ENCODE measurements around the gene PRR36.

The PRR36 gene

GRCh38 chr19:7902796-7903243 lies 28.6 kb upstream of the PRR36 start:
- DNase-seq (ENCODE audit: low read depth), result no peak
- TF ChIP-seq CTCF (IDR thresholded peaks at IDR 0.05; ENCODE audit: control insufficient read depth, insufficient read depth, low read depth, low read length, missing control alignments), result no peak

GRCh38 chr19:7901337-7901736 lies 27.1 kb upstream of the PRR36 start:
- TF ChIP-seq CTCF (IDR thresholded peaks at IDR 0.05; ENCODE audit: control insufficient read depth, insufficient read depth, low read depth, low read length, missing control alignments), result no peak

More at GRCh38 chr19:7902796-7903243, 28.6 kb upstream of the PRR36 start:
- H3K4me3 ChIP-seq (ENCODE audit: control insufficient read depth, low read depth, low read length), result peak overlapping the region; percentile 62

GRCh38 chr19:7900931-7901330 lies 26.7 kb upstream of the PRR36 start:
- no peak overlapping the region for H3K4me3 ChIP-seq (ENCODE audit: control insufficient read depth, low read depth, low read length)
- no peak for DNase-seq (ENCODE audit: low read depth)
- no peak for TF ChIP-seq CTCF (IDR thresholded peaks at IDR 0.05; ENCODE audit: control insufficient read depth, insufficient read depth, low read depth, low read length, missing control alignments)

More at GRCh38 chr19:7901337-7901736, 27.1 kb upstream of the PRR36 start:
- no peak overlapping the region for H3K4me3 ChIP-seq (ENCODE audit: control insufficient read depth, low read depth, low read length)
- DNase-seq (ENCODE audit: low read depth), result no peak

- no peak for TF ChIP-seq CTCF (IDR thresholded peaks at IDR 0.05; ENCODE audit: control insufficient read depth, insufficient read depth, low read depth, low read length, missing control alignments)
- DNase-seq (ENCODE audit: low read depth), result no peak
- no peak overlapping the region for H3K4me3 ChIP-seq (ENCODE audit: control insufficient read depth, low read depth, low read length)
Observed at GRCh38 chr19:7900401-7900870, 26.2 kb upstream of the PRR36 start.

- no peak for TF ChIP-seq CTCF (IDR thresholded peaks at IDR 0.05; ENCODE audit: control insufficient read depth, insufficient read depth, low read depth, low read length, missing control alignments)
- H3K4me3 ChIP-seq (ENCODE audit: control insufficient read depth, low read depth, low read length), result no peak overlapping the region
- no peak for DNase-seq (ENCODE audit: low read depth)
Observed at GRCh38 chr19:7899751-7900378, 25.7 kb upstream of the PRR36 start.

- no peak for TF ChIP-seq CTCF (IDR thresholded peaks at IDR 0.05; ENCODE audit: control insufficient read depth, insufficient read depth, low read depth, low read length, missing control alignments)
- DNase-seq (ENCODE audit: low read depth), result no peak
- H3K4me3 ChIP-seq (ENCODE audit: control insufficient read depth, low read depth, low read length), result no peak overlapping the region
Observed at GRCh38 chr19:7898967-7899366, 24.8 kb upstream of the PRR36 start.

Data from AG09309 (cell line).